Liver (tissue), 3 donors: ENCODE results near the gene PLXNA2.

Source experiments
- CTCF ChIP-seq: fragments of 150-350 bp; IDR thresholded peaks from 2 replicates; pipeline ENCODE4 v1.5.1; 2017; ENCODE audit warnings: improper control_type of control experiment, low read depth, low read length; ENCODE audit not compliant: missing input control
- HNF4G ChIP-seq: IDR thresholded peaks from 2 replicates; pipeline ENCODE4 v1.6.1; 2016; ENCODE audit warnings: antibody characterized with exemption
- JUND ChIP-seq, 2 donors: IDR thresholded peaks; 2 replicates each; pipeline ENCODE4 v1.6.1; 2016; ENCODE audit warnings: antibody characterized with exemption in 2 of 2
- RAD21 ChIP-seq, 2 donors: IDR thresholded peaks; 2 replicates each; pipeline ENCODE4 v1.6.1; 2016; ENCODE audit warnings: antibody characterized with exemption in 2 of 2, mild to moderate bottlenecking in 2 of 2
- REST ChIP-seq: IDR thresholded peaks from 2 replicates; pipeline ENCODE4 v1.6.1; 2016; ENCODE audit warnings: antibody characterized with exemption, mild to moderate bottlenecking
- SP1 ChIP-seq: IDR thresholded peaks from 2 replicates; pipeline ENCODE4 v1.6.1; 2018; ENCODE audit warnings: antibody characterized with exemption, mild to moderate bottlenecking
- TAF1 ChIP-seq: conservative IDR thresholded peaks from 2 replicates; pipeline ENCODE4 v1.6.1; 2016; ENCODE audit warnings: antibody characterized with exemption, mild to moderate bottlenecking
- donor health status: healthy.
- donor health status: healthy.

GRCh38 chr1:208048904-208049303 is 195.3 kb downstream of the PLXNA2 start:
- TF ChIP-seq CTCF (no peak), JUND (IDR thresholded peaks at IDR 0.05) (no peak), REST (no peak), SP1 (no peak), HNF4G (no peak), TAF1 (no peak), RAD21 (IDR thresholded peaks at IDR 0.05) (no peak)
